ENCODE measurements around the gene WFDC8.

DNA sequence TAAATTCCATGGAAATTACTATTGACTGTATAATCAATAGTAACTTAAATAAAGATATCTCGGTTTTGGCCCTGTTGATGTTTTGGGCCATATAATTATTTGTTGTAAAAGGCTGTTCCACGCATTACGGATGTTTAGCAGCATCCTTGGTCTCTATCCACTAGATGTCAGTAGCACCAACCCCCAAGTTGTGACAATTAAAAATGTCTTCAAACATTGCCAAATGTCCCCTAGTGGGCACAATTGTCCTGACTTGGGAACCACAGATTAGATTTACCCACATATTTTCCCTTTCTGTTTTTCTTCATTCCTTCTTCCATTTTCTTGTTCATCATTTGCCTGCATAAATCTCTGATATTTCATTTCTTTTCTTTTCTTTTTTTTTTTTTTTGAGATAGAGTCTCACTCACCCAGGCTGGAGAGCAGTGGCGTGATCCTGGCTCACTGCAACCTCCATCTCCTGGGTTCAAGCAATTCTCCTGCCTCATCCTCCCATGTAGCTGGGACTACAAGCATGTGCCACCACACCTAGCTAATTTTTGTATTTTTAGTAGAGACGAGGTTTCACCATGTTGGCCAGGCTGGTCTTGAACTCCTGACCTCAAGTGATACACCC lies 13.6 kb upstream of the WFDC8 start:
- TF ChIP-seq BACH2 (CRISPR knock-in tag; IDR thresholded peaks at IDR 0.05; ENCODE audit: borderline replicate concordance), result no peak
- TF ChIP-seq ZNF8 (CRISPR knock-in tag; IDR thresholded peaks at IDR 0.05), result no peak
- TF ChIP-seq, protein P1, sequence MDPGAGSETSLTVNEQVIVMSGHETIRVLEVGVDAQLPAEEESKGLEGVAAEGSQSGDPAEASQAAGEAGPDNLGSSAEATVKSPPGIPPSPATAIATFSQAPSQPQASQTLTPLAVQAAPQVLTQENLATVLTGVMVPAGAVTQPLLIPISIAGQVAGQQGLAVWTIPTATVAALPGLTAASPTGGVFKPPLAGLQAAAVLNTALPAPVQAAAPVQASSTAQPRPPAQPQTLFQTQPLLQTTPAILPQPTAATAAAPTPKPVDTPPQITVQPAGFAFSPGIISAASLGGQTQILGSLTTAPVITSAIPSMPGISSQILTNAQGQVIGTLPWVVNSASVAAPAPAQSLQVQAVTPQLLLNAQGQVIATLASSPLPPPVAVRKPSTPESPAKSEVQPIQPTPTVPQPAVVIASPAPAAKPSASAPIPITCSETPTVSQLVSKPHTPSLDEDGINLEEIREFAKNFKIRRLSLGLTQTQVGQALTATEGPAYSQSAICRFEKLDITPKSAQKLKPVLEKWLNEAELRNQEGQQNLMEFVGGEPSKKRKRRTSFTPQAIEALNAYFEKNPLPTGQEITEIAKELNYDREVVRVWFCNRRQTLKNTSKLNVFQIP (CRISPR knock-in tag; IDR thresholded peaks at IDR 0.05; ENCODE audit: borderline replicate concordance, low read depth), result no peak
- TF ChIP-seq, protein P2, sequence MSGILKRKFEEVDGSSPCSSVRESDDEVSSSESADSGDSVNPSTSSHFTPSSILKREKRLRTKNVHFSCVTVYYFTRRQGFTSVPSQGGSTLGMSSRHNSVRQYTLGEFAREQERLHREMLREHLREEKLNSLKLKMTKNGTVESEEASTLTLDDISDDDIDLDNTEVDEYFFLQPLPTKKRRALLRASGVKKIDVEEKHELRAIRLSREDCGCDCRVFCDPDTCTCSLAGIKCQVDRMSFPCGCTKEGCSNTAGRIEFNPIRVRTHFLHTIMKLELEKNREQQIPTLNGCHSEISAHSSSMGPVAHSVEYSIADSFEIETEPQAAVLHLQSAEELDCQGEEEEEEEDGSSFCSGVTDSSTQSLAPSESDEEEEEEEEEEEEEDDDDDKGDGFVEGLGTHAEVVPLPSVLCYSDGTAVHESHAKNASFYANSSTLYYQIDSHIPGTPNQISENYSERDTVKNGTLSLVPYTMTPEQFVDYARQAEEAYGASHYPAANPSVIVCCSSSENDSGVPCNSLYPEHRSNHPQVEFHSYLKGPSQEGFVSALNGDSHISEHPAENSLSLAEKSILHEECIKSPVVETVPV (CRISPR knock-in tag; IDR thresholded peaks at IDR 0.05), result no peak
- TF ChIP-seq, protein P3, sequence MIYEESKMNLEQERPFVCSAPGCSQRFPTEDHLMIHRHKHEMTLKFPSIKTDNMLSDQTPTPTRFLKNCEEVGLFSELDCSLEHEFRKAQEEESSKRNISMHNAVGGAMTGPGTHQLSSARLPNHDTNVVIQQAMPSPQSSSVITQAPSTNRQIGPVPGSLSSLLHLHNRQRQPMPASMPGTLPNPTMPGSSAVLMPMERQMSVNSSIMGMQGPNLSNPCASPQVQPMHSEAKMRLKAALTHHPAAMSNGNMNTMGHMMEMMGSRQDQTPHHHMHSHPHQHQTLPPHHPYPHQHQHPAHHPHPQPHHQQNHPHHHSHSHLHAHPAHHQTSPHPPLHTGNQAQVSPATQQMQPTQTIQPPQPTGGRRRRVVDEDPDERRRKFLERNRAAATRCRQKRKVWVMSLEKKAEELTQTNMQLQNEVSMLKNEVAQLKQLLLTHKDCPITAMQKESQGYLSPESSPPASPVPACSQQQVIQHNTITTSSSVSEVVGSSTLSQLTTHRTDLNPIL (CRISPR knock-in tag; IDR thresholded peaks at IDR 0.05; ENCODE audit: low read depth), result no peak
- TF ChIP-seq ZFP30 (CRISPR knock-in tag; IDR thresholded peaks at IDR 0.05), result no peak
- no peak for TF ChIP-seq ARNTL (CRISPR knock-in tag; IDR thresholded peaks at IDR 0.05; ENCODE audit: borderline replicate concordance, low read depth)
- TF ChIP-seq, protein P4, sequence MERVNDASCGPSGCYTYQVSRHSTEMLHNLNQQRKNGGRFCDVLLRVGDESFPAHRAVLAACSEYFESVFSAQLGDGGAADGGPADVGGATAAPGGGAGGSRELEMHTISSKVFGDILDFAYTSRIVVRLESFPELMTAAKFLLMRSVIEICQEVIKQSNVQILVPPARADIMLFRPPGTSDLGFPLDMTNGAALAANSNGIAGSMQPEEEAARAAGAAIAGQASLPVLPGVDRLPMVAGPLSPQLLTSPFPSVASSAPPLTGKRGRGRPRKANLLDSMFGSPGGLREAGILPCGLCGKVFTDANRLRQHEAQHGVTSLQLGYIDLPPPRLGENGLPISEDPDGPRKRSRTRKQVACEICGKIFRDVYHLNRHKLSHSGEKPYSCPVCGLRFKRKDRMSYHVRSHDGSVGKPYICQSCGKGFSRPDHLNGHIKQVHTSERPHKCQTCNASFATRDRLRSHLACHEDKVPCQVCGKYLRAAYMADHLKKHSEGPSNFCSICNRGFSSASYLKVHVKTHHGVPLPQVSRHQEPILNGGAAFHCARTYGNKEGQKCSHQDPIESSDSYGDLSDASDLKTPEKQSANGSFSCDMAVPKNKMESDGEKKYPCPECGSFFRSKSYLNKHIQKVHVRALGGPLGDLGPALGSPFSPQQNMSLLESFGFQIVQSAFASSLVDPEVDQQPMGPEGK (CRISPR knock-in tag; IDR thresholded peaks at IDR 0.05; ENCODE audit: borderline replicate concordance), result no peak
- no peak for TF ChIP-seq ZC3H10 (CRISPR knock-in tag; IDR thresholded peaks at IDR 0.05)
- no peak for TF ChIP-seq SNAI2 (CRISPR knock-in tag; IDR thresholded peaks at IDR 0.05)
- no peak for TF ChIP-seq OSR1 (CRISPR knock-in tag; IDR thresholded peaks at IDR 0.05)
- TF ChIP-seq RARB (CRISPR knock-in tag; IDR thresholded peaks at IDR 0.05), result no peak
- no peak for TF ChIP-seq ZFP3 (CRISPR knock-in tag; IDR thresholded peaks at IDR 0.05)
